MM.1S (cell line): Measurements from ENCODE around the gene EVI5.

Source experiments
- DNase-seq: peaks from one replicate; pipeline ENCODE4 v3.0.0-alpha.2; 2015
- H2AFZ ChIP-seq: fragments of 300-600 bp; sonication (generic); 2 replicates; pipeline ENCODE4 v1.6.0; 2016; ENCODE audit warnings: antibody characterized with exemption, low read length
- H3F3A ChIP-seq: fragments of 300-600 bp; sonication (generic); 2 replicates; pipeline ENCODE4 v1.6.1; 2016; ENCODE audit warnings: mild to moderate bottlenecking, antibody characterized with exemption, low read length, moderate library complexity, mixed read lengths; ENCODE audit not compliant: insufficient read depth
- H3K27ac ChIP-seq: fragments of 300-600 bp; sonication (generic); 2 replicates; pipeline ENCODE4 v1.5.1; 2016; ENCODE audit warnings: mild to moderate bottlenecking, low read length
- H3K27me3 ChIP-seq: fragments of 300-600 bp; sonication (generic); replicated peaks from 2 replicates; pipeline ENCODE4 v1.6.0; 2016; ENCODE audit warnings: low read length; ENCODE audit not compliant: insufficient read depth
- H3K36me3 ChIP-seq: fragments of 300-600 bp; sonication (generic); replicated peaks from 2 replicates; pipeline ENCODE4 v1.6.1; 2016; ENCODE audit warnings: mild to moderate bottlenecking, low read length, mixed read lengths; ENCODE audit not compliant: insufficient read depth
- H3K4me1 ChIP-seq: fragments of 300-600 bp; sonication (generic); 2 replicates; pipeline ENCODE4 v1.6.1; 2016; ENCODE audit warnings: low read length, mixed read lengths
- H3K4me2 ChIP-seq: fragments of 300-600 bp; sonication (generic); 2 replicates; pipeline ENCODE4 v1.6.0; 2016; ENCODE audit warnings: low read depth, low read length
- H3K4me3 ChIP-seq: fragments of 300-600 bp; sonication (generic); 2 replicates; pipeline ENCODE4 v1.5.1; 2016; ENCODE audit warnings: low read length, mixed read lengths
- H3K79me2 ChIP-seq: fragments of 300-600 bp; sonication (generic); 2 replicates; pipeline ENCODE4 v1.6.1; 2016; ENCODE audit warnings: mixed run types, low read length, mixed read lengths
- H3K9ac ChIP-seq: fragments of 300-600 bp; sonication (generic); 2 replicates; pipeline ENCODE4 v1.6.1; 2016; ENCODE audit warnings: low read length, mixed read lengths
- H3K9me2 ChIP-seq: fragments of 300-600 bp; sonication (generic); replicated peaks from 2 replicates; pipeline ENCODE4 v1.6.1; 2016; ENCODE audit warnings: mild to moderate bottlenecking, low read length, mixed read lengths; ENCODE audit not compliant: insufficient read depth
- H3K9me3 ChIP-seq: fragments of 300-600 bp; sonication (generic); replicated peaks from 2 replicates; pipeline ENCODE4 v1.6.1; 2016; ENCODE audit warnings: mild to moderate bottlenecking, low read length, mixed read lengths; ENCODE audit not compliant: insufficient read depth
- H4K20me1 ChIP-seq: fragments of 300-600 bp; sonication (generic); 2 replicates; pipeline ENCODE4 v1.6.1; 2016; ENCODE audit warnings: mild to moderate bottlenecking, low read length, moderate library complexity, mixed read lengths; ENCODE audit not compliant: insufficient read depth
- CTCF ChIP-seq: fragments of 300-600 bp; sonication (generic); IDR thresholded peaks from 2 replicates; pipeline ENCODE4 v1.5.1; 2016; ENCODE audit warnings: antibody characterized with exemption, low read length, mixed read lengths
- EZH2 ChIP-seq: fragments of 300-600 bp; sonication (generic); optimal IDR thresholded peaks from 2 replicates; pipeline ENCODE3; 2017; ENCODE audit warnings: low read depth, mild to moderate bottlenecking, antibody characterized with exemption, low read length, mixed read lengths
- EZH2phosphoT487 ChIP-seq: fragments of 300-600 bp; sonication (generic); IDR thresholded peaks from 2 replicates; pipeline ENCODE4 v1.6.1; 2018; ENCODE audit warnings: antibody characterized with exemption, low read length

The EVI5 gene

GRCh38 chr1:92826792-92827191, 41.9 kb upstream of the EVI5 start:
- H3K4me1 ChIP-seq, result 0 out of 2 replicates have a peak, but pooled peaks cover 3% of the 10 kb centered on the region
- H3K4me2 ChIP-seq, result no peak overlapping the region
- H2AFZ ChIP-seq, result no peak overlapping the region
- H3K4me3 ChIP-seq, result no peak overlapping the region
- no peak for DNase-seq
- H3K9me2 ChIP-seq, result no peaks in the 10 kb centered on the region
- no peak overlapping the region for H3K9ac ChIP-seq
- H3K79me2 ChIP-seq, result peaks cover under 1% of the 10 kb centered on the region; the same call in 1 of the 2 replicates
- H4K20me1 ChIP-seq, result no peaks in the 10 kb centered on the region
- H3K9me3 ChIP-seq, result no peaks in the 10 kb centered on the region
- TF ChIP-seq EZH2 (no peak), CTCF (no peak), EZH2phosphoT487 (no peak)
- H3F3A ChIP-seq, result no peaks in the 10 kb centered on the region
- H3K36me3 ChIP-seq, result no peaks in the 10 kb centered on the region
- H3K27ac ChIP-seq, result no peak overlapping the region
- no peaks in the 10 kb centered on the region for H3K27me3 ChIP-seq

GRCh38 chr1:92822879-92823278, 38.0 kb upstream of the EVI5 start:
- Histone ChIP-seq H3F3A (no peaks in the 10 kb centered on the region), H3K4me3 (no peak overlapping the region), H3K4me2 (no peak overlapping the region), H2AFZ (no peak overlapping the region), H3K9me3 (no peaks in the 10 kb centered on the region), H3K9ac (no peak overlapping the region), H3K79me2 (no peaks in the 10 kb centered on the region), H3K36me3 (no peaks in the 10 kb centered on the region), H3K27ac (no peak overlapping the region), H3K4me1 (no peaks in the 10 kb centered on the region), H3K9me2 (no peaks in the 10 kb centered on the region), H3K27me3 (no peaks in the 10 kb centered on the region), H4K20me1 (no peaks in the 10 kb centered on the region)
- no peak for TF ChIP-seq EZH2
- no peak for TF ChIP-seq EZH2phosphoT487
- TF ChIP-seq CTCF, result no peak
- no peak for DNase-seq

GRCh38 chr1:92820551-92820950, 35.6 kb upstream of the EVI5 start:
- H3K27ac ChIP-seq, result no peak overlapping the region
- no peak overlapping the region for H2AFZ ChIP-seq
- H4K20me1 ChIP-seq, result no peaks in the 10 kb centered on the region
- H3K79me2 ChIP-seq, result no peaks in the 10 kb centered on the region
- H3K27me3 ChIP-seq, result no peaks in the 10 kb centered on the region
- H3K4me3 ChIP-seq, result no peak overlapping the region
- no peaks in the 10 kb centered on the region for H3K36me3 ChIP-seq
- TF ChIP-seq EZH2phosphoT487, result no peak
- TF ChIP-seq CTCF, result no peak
- TF ChIP-seq EZH2, result no peak
- no peaks in the 10 kb centered on the region for H3K9me2 ChIP-seq
- no peak overlapping the region for H3K9ac ChIP-seq
- no peaks in the 10 kb centered on the region for H3K4me1 ChIP-seq
- no peaks in the 10 kb centered on the region for H3K9me3 ChIP-seq
- DNase-seq, result no peak
- H3K4me2 ChIP-seq, result no peak overlapping the region
- no peaks in the 10 kb centered on the region for H3F3A ChIP-seq
